HG02642 (cell line): ENCODE results near the gene PLCL1.

ENCODE experiments used
- ATAC-seq: cut with Tn5 transposase; IDR thresholded peaks from one replicate; pipeline ENCODE4 v1.9.1; 2021; ENCODE audit warnings: mild to moderate bottlenecking; ENCODE audit not compliant: unreplicated experiment, poor library complexity

The PLCL1 gene

DNA sequence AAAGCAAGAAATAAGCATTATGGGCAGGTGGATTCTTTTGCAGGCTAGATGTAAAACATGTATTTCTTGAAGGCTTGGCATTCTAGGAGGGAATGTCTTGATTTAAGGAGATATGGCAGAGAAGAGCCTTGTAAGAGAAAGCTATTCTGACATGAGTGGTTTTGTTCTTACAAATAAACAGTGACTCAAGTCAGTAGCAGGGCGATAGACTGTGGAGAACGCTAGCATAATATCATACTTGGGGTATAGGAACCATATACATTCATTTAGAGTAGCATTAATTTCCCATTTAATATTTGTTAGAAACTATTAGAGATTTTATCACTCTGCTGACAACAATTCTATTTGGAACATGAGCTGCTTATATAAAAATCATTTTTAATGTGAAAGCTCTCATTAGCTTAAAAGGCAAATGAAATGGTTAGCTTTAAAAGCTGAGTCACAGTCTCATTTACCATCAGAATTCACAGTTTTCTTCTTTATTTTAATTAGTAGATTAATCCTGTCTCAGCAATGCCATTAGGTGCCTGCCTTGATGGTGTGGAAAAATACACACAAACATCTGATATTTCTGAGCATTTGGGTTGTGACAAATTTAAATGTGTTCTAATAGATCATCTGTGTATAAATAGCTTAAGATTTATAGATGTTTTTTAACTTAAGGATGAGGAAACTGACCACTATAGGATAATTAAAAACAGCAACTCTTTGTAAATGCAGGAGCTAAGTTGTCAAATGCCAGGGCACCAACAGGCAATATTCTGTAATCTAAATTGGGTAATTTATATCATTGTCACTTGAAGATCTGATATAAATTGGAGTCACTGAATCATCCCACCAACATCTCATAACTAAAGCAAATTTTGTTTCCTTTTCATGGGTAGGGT lies 276.7 kb downstream of the PLCL1 start:
- no peak for ATAC-seq

DNA sequence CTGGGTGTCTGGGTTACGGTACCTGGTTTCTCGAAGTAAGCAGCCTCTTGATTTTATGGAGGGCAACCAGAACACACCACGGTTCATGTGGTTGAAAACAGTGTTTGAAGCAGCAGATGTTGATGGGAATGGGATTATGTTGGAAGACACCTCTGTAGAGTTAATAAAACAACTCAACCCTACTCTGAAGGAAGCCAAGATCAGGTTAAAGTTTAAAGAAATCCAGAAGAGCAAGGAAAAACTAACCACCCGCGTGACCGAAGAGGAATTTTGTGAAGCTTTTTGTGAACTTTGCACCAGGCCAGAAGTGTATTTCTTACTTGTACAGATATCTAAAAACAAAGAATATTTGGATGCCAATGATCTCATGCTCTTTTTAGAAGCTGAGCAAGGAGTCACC lies 279.8 kb downstream of the PLCL1 start:
- ATAC-seq: no peak

DNA sequence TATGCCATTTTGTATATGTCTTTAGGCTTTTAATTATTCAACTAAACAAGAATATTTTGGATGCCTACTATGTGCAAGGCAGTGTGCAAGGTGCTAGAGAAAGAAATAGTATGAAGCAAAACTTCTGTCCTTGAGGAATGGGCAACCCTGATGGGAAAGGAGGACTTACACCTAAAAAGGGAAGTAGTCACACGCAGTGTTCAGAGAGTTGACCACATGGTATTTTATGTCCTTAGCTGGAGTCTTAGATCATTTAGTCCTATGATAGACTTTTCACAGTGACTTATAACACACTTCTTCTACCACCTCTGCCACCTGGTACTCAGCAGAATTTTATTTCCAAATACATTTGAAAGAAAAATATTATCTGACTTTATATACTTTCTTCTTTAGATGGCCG lies 291.6 kb downstream of the PLCL1 start:
- no peak for ATAC-seq

DNA sequence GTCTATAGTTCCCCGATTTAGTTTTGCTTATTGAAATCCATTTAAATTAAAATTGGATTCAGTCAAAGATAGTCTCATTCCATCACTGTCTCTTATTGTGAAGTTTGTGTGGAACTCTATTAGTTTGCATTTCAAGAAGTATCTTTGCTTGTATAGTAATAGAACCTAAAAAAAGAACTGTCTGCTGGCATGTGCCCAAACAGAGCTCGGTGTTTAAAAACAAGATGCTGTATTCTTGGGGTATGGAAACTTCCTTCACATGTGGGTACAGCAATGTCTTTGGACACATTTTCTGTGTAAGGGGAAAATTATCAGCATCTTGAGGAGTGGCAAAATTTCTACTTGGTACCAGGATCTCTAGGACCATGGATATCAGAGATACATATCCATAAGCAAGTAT lies 292.6 kb downstream of the PLCL1 start:
- ATAC-seq: no peak

DNA sequence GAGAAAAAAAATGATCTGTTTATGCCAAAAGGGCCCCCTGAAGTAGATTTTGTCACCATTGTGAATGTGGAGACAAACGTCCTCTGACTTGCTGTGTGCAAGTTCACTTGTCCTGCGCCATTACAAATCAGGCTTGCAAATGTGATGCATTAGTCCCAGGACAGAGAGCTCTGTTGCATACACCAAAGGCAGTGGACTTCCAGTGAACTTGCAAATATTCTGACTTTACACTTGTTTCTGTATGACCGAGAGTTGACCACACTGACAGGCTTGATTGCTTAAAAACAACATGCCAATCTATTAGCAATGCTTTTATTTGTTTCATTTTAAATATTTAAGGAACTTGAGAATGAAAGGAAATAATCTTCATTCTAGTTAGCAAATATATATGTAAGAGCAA lies 293.2 kb downstream of the PLCL1 start:
- ATAC-seq: peak; percentile 45

DNA sequence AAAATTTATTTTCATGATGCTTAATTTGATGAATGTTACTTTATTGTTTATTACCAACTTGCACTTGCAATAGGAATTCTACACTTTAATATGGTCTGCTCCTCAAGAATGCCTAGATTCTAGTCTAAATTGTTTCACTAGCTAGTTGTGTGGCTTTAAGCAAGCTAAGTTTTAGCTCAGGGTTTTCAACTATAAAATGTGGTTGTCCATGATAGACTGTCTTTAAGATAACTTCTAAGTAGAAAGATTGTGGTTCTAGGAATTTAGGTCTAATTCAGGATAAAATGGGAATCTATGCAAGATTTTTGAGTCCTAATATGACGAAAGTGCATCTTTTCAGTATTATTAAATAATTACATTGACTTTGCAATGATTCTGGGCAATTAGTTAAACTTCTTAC lies 294.0 kb downstream of the PLCL1 start:
- ATAC-seq: no peak

DNA sequence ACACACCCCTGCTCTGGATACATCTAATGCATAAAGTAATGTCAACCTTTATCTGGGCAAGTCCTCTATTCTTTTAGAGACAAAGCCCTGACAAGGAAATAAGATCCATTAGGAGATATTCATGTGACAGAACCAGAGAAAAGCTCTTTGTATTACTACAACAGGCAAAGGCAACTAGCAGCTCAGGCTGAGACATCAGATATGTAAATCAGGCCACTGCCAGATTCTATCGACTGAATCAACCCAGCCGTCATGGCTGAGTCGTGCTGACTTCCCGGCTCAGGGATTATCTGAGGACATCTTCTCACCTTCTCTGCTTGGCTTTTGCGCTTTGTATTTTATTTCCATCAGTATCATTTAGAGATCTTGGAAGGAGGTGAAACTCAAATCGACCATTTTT lies 294.5 kb downstream of the PLCL1 start:
- no peak for ATAC-seq

DNA sequence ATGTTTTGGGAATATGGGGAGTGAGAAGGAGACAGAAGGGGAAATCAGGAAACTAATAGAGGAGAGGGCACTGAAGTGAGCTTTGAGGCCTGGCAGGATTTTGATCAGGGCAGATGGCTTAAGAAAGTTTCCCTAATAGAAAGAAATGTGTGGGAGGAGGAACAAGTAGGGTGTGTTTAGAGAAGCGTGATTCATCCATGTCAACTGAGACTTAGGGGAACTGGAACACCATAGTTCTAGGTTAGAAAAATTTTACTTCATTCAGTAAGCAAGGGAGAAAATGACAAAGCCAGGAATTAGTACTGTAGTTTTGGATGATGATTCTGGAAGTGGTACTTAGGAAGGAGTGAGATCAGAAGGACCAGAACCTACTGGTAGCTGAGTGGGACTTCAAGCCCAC lies 296.0 kb downstream of the PLCL1 start:
- no peak for ATAC-seq

DNA sequence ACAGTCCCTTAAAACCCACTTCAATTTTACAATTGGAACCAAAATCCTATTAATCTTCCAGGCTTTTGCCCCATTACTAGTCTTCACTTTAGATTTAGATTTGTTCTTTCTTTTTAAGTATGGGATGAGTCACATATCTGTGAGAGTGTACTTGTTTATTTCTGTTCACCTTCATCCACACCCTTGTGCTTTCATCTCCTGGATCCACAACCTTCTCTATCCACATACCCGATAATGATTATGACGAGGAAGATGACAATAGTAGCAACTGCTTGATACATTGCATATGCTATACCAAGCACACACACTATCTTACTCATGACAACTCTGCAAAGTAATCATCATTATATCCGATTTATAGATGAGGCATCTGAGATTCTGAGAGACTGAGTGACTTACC lies 297.3 kb downstream of the PLCL1 start:
- ATAC-seq: no peak

DNA sequence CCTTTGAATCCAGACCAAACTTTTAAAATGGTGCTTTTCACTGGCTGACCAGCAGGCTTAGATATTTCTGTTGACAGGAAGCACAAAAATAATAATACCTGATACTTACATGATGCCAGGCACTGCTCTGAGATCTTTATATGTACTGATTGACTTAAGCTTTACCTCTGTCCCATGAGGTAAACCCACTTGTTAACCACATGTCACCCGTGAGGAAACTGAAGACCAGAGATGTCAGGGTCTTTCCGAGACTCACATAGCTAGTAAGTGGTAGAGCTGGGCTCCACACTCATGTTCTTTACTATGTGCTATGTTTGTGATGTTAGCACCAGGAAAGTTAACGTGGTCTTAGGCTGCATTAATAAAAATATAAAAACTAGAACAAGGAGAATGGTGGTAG lies 297.7 kb downstream of the PLCL1 start:
- no peak for ATAC-seq

DNA sequence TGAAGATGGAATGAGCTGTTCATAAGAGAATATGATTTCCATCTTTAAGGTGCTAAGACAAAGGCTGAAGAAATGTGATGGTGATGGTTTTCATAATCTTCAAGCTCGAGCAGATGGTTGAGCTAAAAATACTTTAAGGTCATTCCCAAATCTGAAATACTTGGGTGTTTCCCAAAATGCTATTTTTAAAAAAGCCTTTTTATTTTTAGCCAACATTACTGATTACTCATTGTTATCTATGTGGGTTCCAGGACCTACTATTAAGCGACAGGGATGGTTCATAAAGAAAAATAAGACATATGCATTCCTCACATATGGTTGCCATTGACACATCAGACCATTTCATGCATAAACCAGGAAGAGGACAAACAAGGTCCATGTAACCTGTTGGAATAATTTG lies 298.5 kb downstream of the PLCL1 start:
- no peak for ATAC-seq

DNA sequence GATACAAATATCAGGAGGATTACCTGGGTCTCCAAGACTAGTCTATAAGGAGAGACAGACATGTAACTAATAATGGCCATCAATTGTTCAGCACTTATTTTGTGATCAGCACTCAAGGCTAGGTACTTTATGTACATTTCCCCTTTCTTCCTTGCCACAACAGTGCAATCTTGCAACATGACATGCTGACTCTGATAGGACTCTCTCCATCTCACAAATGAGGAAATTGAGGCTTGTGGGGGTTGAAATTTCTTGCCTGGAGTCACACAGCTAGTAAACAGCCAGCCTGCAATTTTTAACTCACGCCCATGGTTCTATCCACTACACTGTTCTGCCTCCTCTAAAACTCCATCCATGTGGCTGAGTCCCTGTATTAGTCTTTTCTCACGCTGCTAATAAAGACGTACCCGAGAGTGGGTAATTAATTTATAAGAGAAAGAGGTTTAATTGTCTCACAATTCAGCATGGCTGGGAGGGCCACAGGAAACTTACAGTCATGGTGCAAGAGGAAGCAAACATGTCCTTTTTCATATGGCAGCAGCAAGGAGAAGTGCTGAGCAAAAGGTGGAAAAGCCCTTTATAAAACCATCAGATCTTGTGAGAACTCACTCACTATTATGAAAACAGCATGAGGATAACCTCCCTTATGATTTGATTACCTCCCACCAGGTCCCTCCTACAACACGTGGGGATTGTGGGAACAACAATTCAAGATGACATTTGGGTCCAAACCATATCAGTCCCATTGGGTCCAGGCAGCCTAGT lies 302.4 kb downstream of the PLCL1 start:
- ATAC-seq: no peak

DNA sequence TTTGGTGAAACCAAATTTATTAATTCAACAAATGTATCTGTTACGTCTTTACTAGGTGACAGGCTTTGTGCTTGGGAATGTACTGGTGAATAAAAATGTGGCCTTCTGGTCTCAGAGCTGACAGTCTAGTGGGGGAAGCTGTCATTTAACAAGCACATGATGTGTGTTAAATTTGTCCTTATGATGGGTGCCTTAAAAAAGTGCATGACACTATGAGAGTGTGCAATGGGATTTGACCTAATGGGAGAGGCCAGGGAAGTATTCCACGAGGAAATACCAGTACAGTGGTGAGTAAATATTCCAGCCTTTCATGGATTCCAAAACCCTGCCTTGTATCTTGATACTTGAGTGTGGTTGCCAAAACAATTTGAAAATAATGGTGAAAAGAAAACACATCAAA lies 308.9 kb downstream of the PLCL1 start:
- no peak for ATAC-seq

DNA sequence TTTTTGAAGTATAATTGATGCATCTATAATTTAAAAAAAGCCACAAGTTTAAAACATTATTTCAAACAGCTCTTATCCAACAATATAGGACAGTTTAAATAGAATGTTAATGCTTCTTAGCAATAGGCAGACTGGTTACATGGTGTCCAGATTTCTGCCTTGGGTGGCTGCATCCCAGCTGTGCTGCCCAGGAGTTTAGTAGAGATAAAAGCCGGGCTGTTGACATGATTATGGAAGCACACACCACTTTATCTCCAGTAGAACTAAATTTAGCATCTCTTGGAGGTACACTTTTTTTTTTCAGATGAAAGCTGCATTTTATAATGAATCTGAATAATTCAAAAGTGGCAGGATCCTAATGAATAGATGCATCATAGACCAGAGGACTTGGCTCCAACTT lies 309.7 kb downstream of the PLCL1 start:
- no peak for ATAC-seq

DNA sequence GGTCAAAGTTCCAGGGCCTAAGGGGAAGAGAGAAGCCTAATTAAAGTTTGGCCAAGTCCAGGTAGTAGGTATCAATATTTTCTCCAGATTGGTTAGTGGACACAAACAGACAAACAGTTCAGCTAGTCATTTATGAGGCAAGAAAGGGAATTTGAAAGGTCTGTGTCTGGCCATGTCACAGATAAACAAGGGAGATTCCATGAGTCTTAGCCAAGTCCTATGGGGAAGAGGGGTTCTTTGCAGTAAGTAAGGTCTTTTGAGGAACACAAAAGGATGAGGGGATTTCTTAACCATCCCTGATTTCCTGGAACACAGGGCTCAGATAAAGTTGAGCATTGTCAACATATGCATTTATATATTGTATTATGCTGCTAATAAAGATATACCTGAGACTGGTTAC lies 310.8 kb downstream of the PLCL1 start:
- ATAC-seq: no peak

DNA sequence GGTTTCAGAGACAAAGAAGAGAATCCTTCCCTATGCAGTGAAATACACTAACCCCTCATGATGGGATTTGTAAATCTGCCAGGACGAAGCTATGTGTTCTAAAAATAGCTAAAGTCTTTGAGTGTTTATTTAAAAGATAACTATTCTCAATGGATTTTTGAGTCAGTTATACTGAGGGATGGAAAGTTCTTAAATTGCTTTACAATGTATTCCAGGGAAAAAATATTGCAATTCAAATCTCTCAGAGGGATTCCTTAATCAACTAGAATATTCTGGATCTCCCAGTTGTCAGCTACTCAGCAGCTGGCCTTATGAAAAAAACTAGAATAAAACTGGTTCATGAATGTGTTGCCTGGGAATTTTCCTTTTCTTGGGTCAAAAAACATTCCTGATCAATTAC lies 312.4 kb downstream of the PLCL1 start:
- ATAC-seq: no peak

DNA sequence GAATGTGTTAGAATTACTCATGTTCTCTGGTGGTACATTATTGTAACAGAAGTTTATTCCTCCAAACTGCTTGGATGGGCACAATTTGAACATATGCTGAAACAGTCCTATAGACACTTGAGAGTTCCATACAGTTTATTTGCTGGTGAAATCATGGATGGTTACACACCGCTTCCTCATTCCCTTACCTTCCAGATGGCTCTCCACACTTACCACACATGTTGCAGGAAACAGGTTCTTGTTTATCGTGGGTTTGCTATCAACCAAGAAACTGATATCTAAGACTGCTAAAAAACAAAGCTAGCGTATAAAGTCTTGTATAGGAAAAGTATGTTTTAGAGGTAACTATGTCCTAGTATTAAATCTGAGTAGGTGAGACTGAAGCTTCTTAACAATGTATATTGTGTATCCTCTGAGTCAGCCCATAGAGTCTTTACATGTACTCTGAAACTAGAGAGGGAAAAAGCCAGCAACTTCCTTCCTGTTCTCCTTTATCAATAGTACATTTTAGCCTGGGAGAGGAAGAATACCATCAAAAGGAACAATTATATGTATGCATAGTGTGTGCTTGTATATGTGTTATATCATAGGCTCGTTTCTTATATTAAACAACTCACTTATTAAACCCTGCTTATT lies 313.1 kb downstream of the PLCL1 start:
- ATAC-seq: no peak

DNA sequence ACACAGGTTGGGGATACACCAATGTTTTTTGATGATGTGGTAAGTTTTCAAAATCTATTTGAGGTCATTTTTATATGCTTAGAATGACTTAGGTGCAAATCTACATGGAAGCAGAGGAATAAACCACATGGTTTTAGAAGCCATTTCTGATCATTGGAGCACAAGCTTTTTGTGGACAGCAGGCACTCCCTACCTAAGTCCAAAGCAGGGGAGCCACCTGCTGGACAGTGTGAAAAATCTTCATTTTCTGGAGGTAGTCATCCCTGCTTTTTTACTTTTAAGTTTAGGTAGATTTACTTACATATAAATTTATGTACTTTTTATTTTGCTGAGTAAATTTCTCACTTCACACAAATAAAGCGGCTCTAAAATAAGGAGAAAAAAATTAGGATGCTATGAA lies 323.2 kb downstream of the PLCL1 start:
- peak; percentile 66 for ATAC-seq

DNA sequence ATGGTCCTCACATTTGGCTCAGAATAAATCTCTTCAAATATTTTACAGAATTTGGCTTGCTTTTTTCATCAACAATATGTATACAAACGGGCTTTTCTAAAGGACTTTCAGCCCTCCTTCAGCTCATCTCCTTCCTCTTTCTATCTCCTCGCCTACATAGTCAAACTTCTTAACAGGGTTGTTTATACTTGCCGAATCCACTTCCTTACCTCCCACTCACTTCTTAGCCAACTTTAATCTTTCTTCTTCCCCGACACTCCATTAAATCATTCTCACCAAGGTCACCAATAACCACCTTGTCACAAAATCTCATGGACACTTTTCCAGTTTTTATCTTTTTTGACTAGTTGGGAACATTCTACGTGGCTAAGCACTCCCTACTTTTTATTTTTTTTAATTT lies 325.2 kb downstream of the PLCL1 start:
- ATAC-seq: no peak

DNA sequence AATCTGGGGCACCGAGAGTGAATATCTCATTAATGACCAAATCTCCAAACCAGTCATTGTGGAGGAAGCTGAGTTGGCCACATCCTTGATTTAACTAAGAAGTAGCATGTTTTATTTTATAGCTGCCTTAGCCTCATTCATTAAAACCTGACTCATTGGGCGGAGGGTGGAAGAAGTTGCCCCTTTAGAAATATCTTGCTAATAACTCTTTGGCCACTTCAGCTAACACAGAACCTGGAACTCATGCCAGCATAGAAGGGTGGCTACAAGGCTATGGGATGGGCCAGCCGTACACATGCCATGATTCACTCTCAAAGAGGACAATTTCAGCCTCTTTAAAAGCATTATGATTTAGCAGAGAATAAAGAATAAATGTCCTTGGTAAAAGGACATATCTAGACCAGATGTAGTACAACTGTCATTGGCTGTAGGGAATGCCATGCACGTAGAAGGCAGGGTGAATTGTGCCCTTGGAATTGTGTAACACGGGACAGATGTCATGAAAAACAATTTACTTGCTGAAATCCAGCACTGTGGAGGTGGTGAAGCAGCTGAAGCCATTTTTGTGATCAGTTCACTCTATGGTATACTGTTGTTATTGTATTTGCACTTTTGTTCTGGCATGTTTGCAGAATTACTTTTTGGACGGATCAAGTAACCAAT lies 330.0 kb downstream of the PLCL1 start:
- no peak for ATAC-seq

DNA sequence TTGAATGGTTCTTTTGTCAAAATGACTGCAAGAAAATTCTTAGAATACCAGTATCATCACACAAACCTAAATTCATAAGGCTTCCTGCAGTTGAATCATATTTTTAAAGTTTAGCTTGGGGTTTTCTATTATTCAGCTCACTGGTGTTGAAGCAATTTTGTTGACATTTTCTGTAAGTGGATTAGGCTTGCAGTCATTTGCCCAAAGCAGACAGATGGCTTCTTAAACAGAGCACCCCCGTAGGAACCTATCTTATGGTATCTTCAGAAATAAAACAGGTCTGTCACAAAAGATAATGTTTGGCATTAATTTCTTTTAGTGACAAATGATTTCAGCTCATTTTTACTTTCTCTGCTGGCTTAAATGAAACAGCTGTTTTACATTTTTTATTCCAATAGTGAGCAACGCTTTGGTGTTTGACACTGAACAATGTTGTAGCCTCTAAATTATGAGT lies 331.1 kb downstream of the PLCL1 start:
- no peak for ATAC-seq
